ENCODE data around the gene OTX1.

DNA sequence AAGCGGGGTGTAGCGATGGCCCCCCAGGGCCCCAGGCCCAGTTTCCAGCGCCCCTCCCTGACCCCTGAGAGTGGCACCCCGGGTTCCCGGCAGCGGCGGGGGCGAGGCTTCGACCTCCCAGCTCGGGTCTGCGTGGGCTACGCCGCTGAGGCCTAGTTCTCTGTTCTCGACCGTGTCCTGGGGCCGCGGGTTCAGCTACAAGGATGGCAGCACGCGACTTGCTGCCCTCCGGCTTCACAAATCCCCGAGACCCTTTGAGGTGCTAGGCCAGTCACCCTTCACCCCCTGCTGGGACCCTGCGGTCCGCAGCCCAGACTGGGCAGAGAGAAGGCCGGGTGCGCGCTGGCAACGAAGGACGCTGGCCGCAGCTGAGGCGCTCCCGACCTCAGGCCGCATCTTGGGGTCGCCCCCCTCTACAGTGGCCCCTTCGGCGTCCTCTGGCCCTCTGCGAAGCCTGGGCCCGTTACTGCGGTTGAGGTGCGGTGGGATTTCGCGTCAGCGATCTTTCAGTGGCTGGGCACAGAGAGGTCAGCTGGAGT lies 1.2 kb downstream of the OTX1 start:
- TF ChIP-seq, protein P1, sequence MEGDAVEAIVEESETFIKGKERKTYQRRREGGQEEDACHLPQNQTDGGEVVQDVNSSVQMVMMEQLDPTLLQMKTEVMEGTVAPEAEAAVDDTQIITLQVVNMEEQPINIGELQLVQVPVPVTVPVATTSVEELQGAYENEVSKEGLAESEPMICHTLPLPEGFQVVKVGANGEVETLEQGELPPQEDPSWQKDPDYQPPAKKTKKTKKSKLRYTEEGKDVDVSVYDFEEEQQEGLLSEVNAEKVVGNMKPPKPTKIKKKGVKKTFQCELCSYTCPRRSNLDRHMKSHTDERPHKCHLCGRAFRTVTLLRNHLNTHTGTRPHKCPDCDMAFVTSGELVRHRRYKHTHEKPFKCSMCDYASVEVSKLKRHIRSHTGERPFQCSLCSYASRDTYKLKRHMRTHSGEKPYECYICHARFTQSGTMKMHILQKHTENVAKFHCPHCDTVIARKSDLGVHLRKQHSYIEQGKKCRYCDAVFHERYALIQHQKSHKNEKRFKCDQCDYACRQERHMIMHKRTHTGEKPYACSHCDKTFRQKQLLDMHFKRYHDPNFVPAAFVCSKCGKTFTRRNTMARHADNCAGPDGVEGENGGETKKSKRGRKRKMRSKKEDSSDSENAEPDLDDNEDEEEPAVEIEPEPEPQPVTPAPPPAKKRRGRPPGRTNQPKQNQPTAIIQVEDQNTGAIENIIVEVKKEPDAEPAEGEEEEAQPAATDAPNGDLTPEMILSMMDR (conservative IDR thresholded peaks at IDR 0.05 in 1 of 2, IDR thresholded peaks at IDR 0.05 in 1 of 2; ENCODE audit: low read depth in 1 of 2, low read length in 2 of 2), result no peak
- no peak for TF ChIP-seq EZH2 (IDR thresholded peaks at IDR 0.05; ENCODE audit: low read length, missing control alignments)

All from fibroblast of lung (primary cell).